H1 (cell line): ENCODE measurements around the gene GPR161. TPM values are rescaled to one million over a fixed set of nuclear protein-coding genes. Genes with fewer than 3 reads are reported as not detected.
A peak's percentile ranks its signal among the peaks of the same experiment; 100 is the strongest.

Source experiments
- CTCF ChIA-PET: fragments of 300-600 bp; sonication (Branson Sonifier 250); formaldehyde crosslinking; loops from one replicate; lab custom pipeline; 2021; ENCODE audit not compliant: partially characterized antibody; lab: Charles Lee
- POLR2A ChIA-PET: fragments of 300-600 bp; sonication (Branson Sonifier 250); formaldehyde crosslinking; loops from one replicate; lab custom pipeline; 2021; ENCODE audit warnings: inconsistent platforms; ENCODE audit not compliant: partially characterized antibody; lab: Charles Lee
- DNase-seq, 2 experiments: peaks; one replicate each; pipeline versions ENCODE4 v3.0.0 to v3.0.0-alpha.2; 2010 to 2022; ENCODE audit warnings: low spot score in 2 of 2, low read depth in 1 of 2, mixed read lengths in 1 of 2
- FAIRE-seq: peaks from 2 replicates; lab custom pipeline; 2011; peaks lifted over from hg19 to GRCh38; lab: Jason Lieb, UNC
- H2AFZ ChIP-seq: 2 replicates; pipeline ENCODE4 v1.8.1; 2012; ENCODE audit warnings: low read length, inconsistent platforms
- H2AK5ac ChIP-seq: 2 replicates; pipeline ENCODE4 v1.6.1; 2013; ENCODE audit warnings: low read depth, low read length
- H2BK120ac ChIP-seq: replicated peaks from 2 replicates; pipeline ENCODE3; 2013; ENCODE audit warnings: low read depth, low read length, inconsistent platforms
- H2BK12ac ChIP-seq: 2 replicates; pipeline ENCODE4 v1.6.1; 2013; ENCODE audit warnings: low read depth, low read length
- H2BK15ac ChIP-seq: 2 replicates; pipeline ENCODE4 v1.6.1; 2013; ENCODE audit warnings: low read length
- H2BK20ac ChIP-seq: 2 replicates; pipeline ENCODE4 v1.6.1; 2013; ENCODE audit warnings: low read length
- H2BK5ac ChIP-seq: 2 replicates; pipeline ENCODE4 v1.6.1; 2013; ENCODE audit warnings: low read depth, low read length
- H3K14ac ChIP-seq: 2 replicates; pipeline ENCODE4 v1.6.1; 2013; ENCODE audit warnings: inconsistent platforms; ENCODE audit not compliant: insufficient read length
- H3K18ac ChIP-seq: 2 replicates; pipeline ENCODE4 v1.6.1; 2013; ENCODE audit warnings: low read length; ENCODE audit errors: extremely low read depth
- H3K23ac ChIP-seq: 2 replicates; pipeline ENCODE4 v1.6.1; 2013; ENCODE audit warnings: inconsistent platforms; ENCODE audit not compliant: insufficient read length
- H3K23me2 ChIP-seq: 2 replicates; pipeline ENCODE4 v1.6.1; 2013; ENCODE audit warnings: low read depth, low read length
- H3K27ac ChIP-seq: 2 replicates; pipeline ENCODE4 v1.6.1; 2011; ENCODE audit warnings: low read depth, low read length, inconsistent platforms
- H3K27me3 ChIP-seq, 4 experiments: replicated peaks in 1 of 4; 1 replicate in 1 of 4; 2 replicates in 3 of 4; pipeline versions ENCODE4 v1.6.1 to v1.8.1; 2011 to 2013; ENCODE audit warnings: low read length in 3 of 4, mild to moderate bottlenecking in 3 of 4, inconsistent platforms in 2 of 4, mixed read lengths in 2 of 4, moderate library complexity in 1 of 4; ENCODE audit not compliant: control insufficient read depth in 3 of 4, insufficient read depth in 3 of 4; ENCODE audit errors: extremely low read depth in 1 of 4
- H3K36me3 ChIP-seq, 4 experiments: 2 replicates each; pipeline versions ENCODE4 v1.6.1 to v1.8.1; 2011 to 2013; ENCODE audit warnings: mild to moderate bottlenecking in 4 of 4, low read length in 3 of 4, moderate library complexity in 2 of 4, control low read depth in 1 of 4, inconsistent platforms in 1 of 4; ENCODE audit not compliant: insufficient read depth in 4 of 4, control insufficient read depth in 2 of 4
- H3K4ac ChIP-seq: replicated peaks from 2 replicates; pipeline ENCODE3; 2013; ENCODE audit warnings: low read length, low read depth, mixed read lengths, inconsistent platforms; ENCODE audit not compliant: insufficient read length
- H3K4me1 ChIP-seq, 4 experiments: replicated peaks in 1 of 4; 1 replicate in 1 of 4; 2 replicates in 3 of 4; pipeline versions ENCODE4 v1.6.1 to v1.8.1; 2011 to 2013; ENCODE audit warnings: low read length in 3 of 4, inconsistent platforms in 2 of 4, mixed read lengths in 1 of 4; ENCODE audit not compliant: insufficient read depth in 4 of 4, control insufficient read depth in 3 of 4
- H3K4me2 ChIP-seq, 2 experiments: 2 replicates each; pipeline versions ENCODE4 v1.6.1 to v1.8.1; 2011 to 2013; ENCODE audit warnings: low read depth in 2 of 2, low read length in 2 of 2, control low read depth in 1 of 2, inconsistent platforms in 1 of 2, mild to moderate bottlenecking in 1 of 2; ENCODE audit not compliant: insufficient read depth in 1 of 2
- H3K4me3 ChIP-seq, 4 experiments: fragments of 200-600, 300-600 bp in 1 of 4; sonication (generic), shearing (Covaris generic), sonication (Bioruptor Twin) in 1 of 4; 2 replicates each; pipeline versions ENCODE4 v1.5.1 to v1.8.1; 2011 to 2016; ENCODE audit warnings: low read length in 4 of 4, low read depth in 3 of 4, control low read depth in 2 of 4, inconsistent platforms in 2 of 4, mild to moderate bottlenecking in 2 of 4, mixed read lengths in 1 of 4, moderate library complexity in 1 of 4; ENCODE audit not compliant: insufficient read depth in 2 of 4; ENCODE audit errors: extremely low read depth in 1 of 4
- H3K56ac ChIP-seq: replicated peaks from 2 replicates; pipeline ENCODE3; 2013; ENCODE audit warnings: low read depth, mild to moderate bottlenecking, mixed read lengths, low read length, inconsistent platforms; ENCODE audit not compliant: insufficient read length
- H3K79me1 ChIP-seq: 2 replicates; pipeline ENCODE4 v1.6.1; 2013; ENCODE audit warnings: low read depth, low read length, control low read depth
- H3K79me2 ChIP-seq, 2 experiments: 2 replicates each; pipeline versions ENCODE4 v1.6.1 to v1.8.1; 2012 to 2013; ENCODE audit warnings: low read length in 2 of 2, mild to moderate bottlenecking in 2 of 2, inconsistent platforms in 1 of 2; ENCODE audit not compliant: insufficient read depth in 2 of 2, control insufficient read depth in 1 of 2
- H3K9ac ChIP-seq, 4 experiments: replicated peaks in 1 of 4; 1 replicate in 1 of 4; 2 replicates in 3 of 4; pipeline versions ENCODE4 v1.6.1 to v1.8.1; 2011 to 2013; ENCODE audit warnings: low read depth in 3 of 4, low read length in 3 of 4, control low read depth in 2 of 4, mild to moderate bottlenecking in 2 of 4, moderate library complexity in 2 of 4, inconsistent platforms in 1 of 4; ENCODE audit errors: extremely low read depth in 1 of 4
- H3K9me3 ChIP-seq, 2 experiments: 2 replicates each; pipeline versions ENCODE4 v1.6.1 to v1.8.1; 2012 to 2013; ENCODE audit warnings: mild to moderate bottlenecking in 2 of 2, moderate library complexity in 2 of 2, control low read depth in 1 of 2, inconsistent platforms in 1 of 2, low read depth in 1 of 2, low read length in 1 of 2, mixed read lengths in 1 of 2; ENCODE audit not compliant: insufficient read depth in 2 of 2
- H4K20me1 ChIP-seq, 2 experiments: replicated peaks in 1 of 2; 2 replicates each; pipeline versions ENCODE3 to v1.8.1; 2011 to 2013; ENCODE audit warnings: inconsistent platforms in 2 of 2, low read length in 2 of 2, mild to moderate bottlenecking in 1 of 2; ENCODE audit not compliant: insufficient read depth in 2 of 2, control insufficient read depth in 1 of 2
- H4K5ac ChIP-seq: 2 replicates; pipeline ENCODE4 v1.6.1; 2013; ENCODE audit warnings: low read length, low read depth, mixed read lengths, inconsistent platforms; ENCODE audit not compliant: insufficient read length
- H4K8ac ChIP-seq: 2 replicates; pipeline ENCODE4 v1.8.0; 2013; ENCODE audit warnings: mild to moderate bottlenecking, moderate library complexity, low read length, inconsistent platforms; ENCODE audit not compliant: insufficient read depth; ENCODE audit errors: extremely low read depth
- H4K91ac ChIP-seq: replicated peaks from 2 replicates; pipeline ENCODE3; 2013; ENCODE audit warnings: low read length, mixed read lengths, inconsistent platforms; ENCODE audit not compliant: insufficient read length
- CTCF ChIP-seq, 3 experiments: IDR thresholded peaks; 1 replicate in 2 of 3; 2 replicates in 1 of 3; pipeline versions ENCODE4 v1.5.1 to v1.6.1; 2011; ENCODE audit warnings: low read length in 3 of 3, mild to moderate bottlenecking in 3 of 3, inconsistent platforms in 2 of 3, low read depth in 1 of 3, moderate library complexity in 1 of 3; ENCODE audit not compliant: insufficient read depth in 1 of 3; ENCODE audit errors: control extremely low read depth in 1 of 3
- MAFK ChIP-seq: IDR thresholded peaks from 2 replicates; pipeline ENCODE4 v1.6.1; 2012; ENCODE audit warnings: low read depth, mild to moderate bottlenecking, improper control_type of control experiment, low read length
- RXRA ChIP-seq: IDR thresholded peaks from 2 replicates; pipeline ENCODE4 v1.6.1; 2011; ENCODE audit warnings: low read depth, mild to moderate bottlenecking, low read length, moderate library complexity; ENCODE audit not compliant: insufficient read depth
- WGBS, 2 experiments: shearing (Covaris generic) in 1 of 2; methylation state at CpG; one replicate each; pipeline versions ENCODE4 v1.1.6 to v1.1.7; 2013 to 2015; ENCODE audit warnings: low lambda C conversion rate in 2 of 2, mixed read lengths in 2 of 2, inconsistent platforms in 1 of 2, low coverage in 1 of 2, missing lambda C conversion rate in 1 of 2; ENCODE audit not compliant: insufficient replicate concordance in 2 of 2, insufficient coverage in 1 of 2, insufficient read length in 1 of 2; ENCODE audit errors: extremely low coverage in 1 of 2, missing lambda C conversion rate in 1 of 2; 5-methylcytosine and 5-hydroxymethylcytosine counted together
- polyA plus RNA-seq, 7 experiments: library from polyadenylated mRNA; depleted of rRNA in 3 of 7; stranded (reverse) in 5 of 7; unstranded in 2 of 7; fragments of >200 nt in 5 of 7; fragments of 200-250 nt in 2 of 7; gene quantifications; 1 replicate in 5 of 7; 2 replicates in 1 of 7; 4 replicates in 1 of 7; pipeline versions ENCODE4 v1.2.1 to v1.2.3, GENCODE V29; 2011 to 2013; ENCODE audit warnings: missing spikeins in 2 of 7, mixed read lengths in 2 of 7
- total RNA-seq: library from RNA; stranded (reverse); fragmentation: NEBNext Ultra II Directional; extraction: Animal tissue kit (Norgen Biotek cat#: 25700); gene quantifications from 2 replicates; pipeline ENCODE4 v1.2.1, GENCODE V29; 2021

Gene GPR161
- total and polyA plus RNA-seq, 2 of the 8 experiments (the other 6 are each of a cell fraction or from before 2014, with no cell fraction given) = 13.7 to 16.8 TPM

GRCh38 chr1:168110896-168111545 is 25.7 kb downstream of the GPR161 start:
- H3K4me1 ChIP-seq = peaks cover 0 to 10% (median 4%) of the 10 kb centered on the region in 4 experiments; a peak in 3 of 7 replicates
- no peak overlapping the region for H2BK15ac ChIP-seq
- H3K56ac ChIP-seq = no peak overlapping the region
- DNase-seq (no peak), FAIRE-seq (peak; percentile 78)
- no peak overlapping the region for H4K91ac ChIP-seq
- H3K18ac ChIP-seq = no peak overlapping the region
- H2AFZ ChIP-seq = no peak overlapping the region
- POLR2A ChIA-PET = no interaction called here
- no peak overlapping the region for H4K8ac ChIP-seq
- CTCF ChIA-PET = interaction anchor here (0.7 to 1.2 kb wide), 6 partner anchors 10 to 35 kb away, joined by 3 to 5 read pairs (median 3); no protein-coding TSS in a partner anchor
- H4K5ac ChIP-seq = no peak overlapping the region
- no peak overlapping the region for H3K4me2 ChIP-seq
- H4K20me1 ChIP-seq = no peaks in the 10 kb centered on the region
- H3K27me3 ChIP-seq = no peaks in the 10 kb centered on the region
- no peaks in the 10 kb centered on the region for H3K36me3 ChIP-seq
- H2BK5ac ChIP-seq = no peak overlapping the region
- H3K79me1 ChIP-seq = no peaks in the 10 kb centered on the region
- H3K79me2 ChIP-seq = no peaks in the 10 kb centered on the region
- no peaks in the 10 kb centered on the region for H3K9me3 ChIP-seq
- H2BK12ac ChIP-seq = no peak overlapping the region
- no peak overlapping the region for H3K23ac ChIP-seq
- no peak overlapping the region for H3K4ac ChIP-seq
- no peak overlapping the region for H2AK5ac ChIP-seq
- WGBS, 2 experiments = 69% methylated on average over 7 of the region's 7 CpGs; no CpG with 5 or more reads in 1 of the 2 experiments
- H3K27ac ChIP-seq = no peak overlapping the region
- H2BK20ac ChIP-seq = no peak overlapping the region
- no peak overlapping the region for H3K14ac ChIP-seq
- H3K4me3 ChIP-seq = no peak overlapping the region
- H3K9ac ChIP-seq = no peak overlapping the region
- H3K23me2 ChIP-seq = no peaks in the 10 kb centered on the region
- no peak overlapping the region for H2BK120ac ChIP-seq
- peak in 1 of 3 experiments; percentile 30; a peak in 1 of 4 replicates for TF ChIP-seq CTCF (IDR thresholded peaks at IDR 0.05; ENCODE audit: control extremely low read depth in 1 of 3, insufficient read depth in 1 of 3, low read depth in 1 of 3, low read length in 3 of 3)
- TF ChIP-seq MAFK = no peak
- TF ChIP-seq RXRA = no peak
